Measurements from ENCODE around the gene MICU1.

DNA sequence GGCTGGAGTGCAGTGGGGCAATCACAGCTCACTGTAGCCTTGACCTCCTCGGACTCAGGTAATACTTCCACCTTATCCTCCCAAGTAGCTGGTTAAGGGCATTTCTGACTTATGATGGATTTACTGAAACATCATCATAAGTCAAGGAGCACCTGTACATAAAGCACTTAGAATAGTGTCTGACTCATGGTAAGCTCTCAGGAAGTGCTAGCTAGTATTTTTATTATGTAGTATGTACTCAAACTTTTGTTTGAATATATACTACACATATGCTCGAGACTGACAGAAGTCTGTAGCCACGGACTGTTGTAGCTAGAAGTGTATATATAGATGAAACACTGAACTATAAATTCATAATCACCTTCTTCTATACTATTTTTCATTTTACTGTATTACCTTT is 163.6 kb downstream of the MICU1 start:
- TF ChIP-seq EP300 (IDR thresholded peaks at IDR 0.05; ENCODE audit: borderline replicate concordance) (no peak), CEBPB (IDR thresholded peaks at IDR 0.05) (no peak), FOXM1 (IDR thresholded peaks at IDR 0.05; ENCODE audit: borderline replicate concordance, low read depth) (no peak), RAD21 (IDR thresholded peaks at IDR 0.05; ENCODE audit: low read depth) (no peak), REST (IDR thresholded peaks at IDR 0.05; ENCODE audit: low read depth) (no peak), TAF1 (IDR thresholded peaks at IDR 0.05; ENCODE audit: low read depth) (no peak), MAX (IDR thresholded peaks at IDR 0.05) (no peak), CREB1 (IDR thresholded peaks at IDR 0.05; ENCODE audit: low read depth) (no peak), TCF12 (IDR thresholded peaks at IDR 0.05; ENCODE audit: low read depth) (no peak), TEAD4 (IDR thresholded peaks at IDR 0.05) (no peak), EGR1 (IDR thresholded peaks at IDR 0.05) (no peak), ZBTB7A (IDR thresholded peaks at IDR 0.05; ENCODE audit: low read depth) (no peak), YY1 (IDR thresholded peaks at IDR 0.05; ENCODE audit: low read depth) (no peak)

Data from Ishikawa (cell line).